GM10266 (cell line): ENCODE measurements around the gene LINC00305.
A peak's percentile ranks its signal among the peaks of the same experiment; 100 is the strongest.

Source experiments
- DNase-seq: peaks from one replicate; pipeline ENCODE4 v3.0.0; 2012; ENCODE audit errors: extremely low spot score
- TF ChIP-seq, protein P1 (sequence below): IDR thresholded peaks from 2 replicates; pipeline ENCODE4 v1.5.1; 2012; ENCODE audit warnings: mild to moderate bottlenecking, low read depth; ENCODE audit not compliant: control insufficient read depth, insufficient read depth; ENCODE audit errors: missing control alignments

Gene LINC00305

DNA sequence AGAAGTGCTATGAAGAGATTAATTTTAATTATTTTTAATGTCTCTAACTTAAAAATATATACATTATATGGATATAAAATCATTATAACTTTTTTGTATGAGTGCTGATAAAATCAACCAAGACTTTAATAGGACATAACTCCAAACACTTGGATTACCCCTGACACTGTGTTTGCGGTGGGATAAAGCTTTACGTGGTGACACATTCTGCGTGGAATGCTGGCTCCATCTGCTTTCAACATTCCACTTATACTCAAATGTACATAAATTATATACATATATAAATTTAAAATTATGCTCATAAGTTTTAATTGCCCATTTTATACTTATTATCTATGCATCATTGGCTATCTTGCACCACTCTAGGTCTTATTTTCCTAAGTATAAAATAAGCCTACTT is 30.5 kb downstream of the LINC00305 start:
- TF ChIP-seq, protein P1, sequence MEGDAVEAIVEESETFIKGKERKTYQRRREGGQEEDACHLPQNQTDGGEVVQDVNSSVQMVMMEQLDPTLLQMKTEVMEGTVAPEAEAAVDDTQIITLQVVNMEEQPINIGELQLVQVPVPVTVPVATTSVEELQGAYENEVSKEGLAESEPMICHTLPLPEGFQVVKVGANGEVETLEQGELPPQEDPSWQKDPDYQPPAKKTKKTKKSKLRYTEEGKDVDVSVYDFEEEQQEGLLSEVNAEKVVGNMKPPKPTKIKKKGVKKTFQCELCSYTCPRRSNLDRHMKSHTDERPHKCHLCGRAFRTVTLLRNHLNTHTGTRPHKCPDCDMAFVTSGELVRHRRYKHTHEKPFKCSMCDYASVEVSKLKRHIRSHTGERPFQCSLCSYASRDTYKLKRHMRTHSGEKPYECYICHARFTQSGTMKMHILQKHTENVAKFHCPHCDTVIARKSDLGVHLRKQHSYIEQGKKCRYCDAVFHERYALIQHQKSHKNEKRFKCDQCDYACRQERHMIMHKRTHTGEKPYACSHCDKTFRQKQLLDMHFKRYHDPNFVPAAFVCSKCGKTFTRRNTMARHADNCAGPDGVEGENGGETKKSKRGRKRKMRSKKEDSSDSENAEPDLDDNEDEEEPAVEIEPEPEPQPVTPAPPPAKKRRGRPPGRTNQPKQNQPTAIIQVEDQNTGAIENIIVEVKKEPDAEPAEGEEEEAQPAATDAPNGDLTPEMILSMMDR, result no peak
- DNase-seq, result no peak

DNA sequence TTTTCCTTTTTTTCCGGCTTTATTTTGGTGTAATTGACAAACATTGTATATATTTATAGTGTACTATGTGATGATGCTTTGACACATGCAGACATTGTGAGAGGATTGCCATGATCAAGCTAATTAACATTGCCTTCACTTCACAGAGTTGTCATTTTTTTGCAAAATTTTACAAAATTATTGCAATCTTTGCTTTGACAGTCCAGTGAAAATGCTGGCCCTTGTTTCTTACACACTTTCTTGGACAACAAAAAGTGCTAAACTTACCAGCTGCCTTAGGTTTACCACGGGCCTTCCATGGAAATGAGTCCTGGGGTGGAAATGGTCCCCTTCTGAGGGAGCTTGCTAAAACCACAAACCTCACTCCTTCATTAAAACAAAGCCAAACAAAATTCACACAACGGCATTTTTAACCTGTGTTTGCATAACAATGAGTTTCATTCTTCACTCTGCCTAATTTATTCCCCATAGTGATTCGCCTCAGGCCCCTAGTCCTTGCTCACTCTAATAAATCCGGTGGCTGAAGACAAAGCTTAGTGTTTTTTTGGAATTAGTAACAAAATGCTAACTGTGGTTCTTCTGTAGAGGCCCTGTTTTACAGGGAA is 32.2 kb downstream of the LINC00305 start:
- TF ChIP-seq, protein P1, result no peak
- no peak for DNase-seq

DNA sequence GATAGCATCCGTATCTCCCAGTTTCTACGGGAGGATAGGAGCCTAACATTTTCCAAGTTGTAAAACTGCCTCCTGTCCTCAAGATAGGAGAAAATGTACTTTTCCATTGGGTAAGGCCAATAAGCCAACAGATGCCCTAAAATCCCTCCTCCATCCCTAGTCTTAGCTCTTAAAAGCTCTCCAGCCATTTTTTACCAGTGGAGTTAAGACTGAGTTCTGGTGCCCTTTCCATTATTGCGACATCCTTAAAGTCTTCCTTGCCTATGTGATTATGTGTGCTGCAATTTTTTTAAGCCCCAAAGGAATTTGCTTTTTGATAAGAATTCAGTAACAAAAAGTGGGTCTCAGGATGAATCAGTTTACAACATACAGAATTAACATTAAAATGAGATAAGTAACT is 33.0 kb downstream of the LINC00305 start:
- TF ChIP-seq, protein P1, result no peak
- DNase-seq, result no peak

DNA sequence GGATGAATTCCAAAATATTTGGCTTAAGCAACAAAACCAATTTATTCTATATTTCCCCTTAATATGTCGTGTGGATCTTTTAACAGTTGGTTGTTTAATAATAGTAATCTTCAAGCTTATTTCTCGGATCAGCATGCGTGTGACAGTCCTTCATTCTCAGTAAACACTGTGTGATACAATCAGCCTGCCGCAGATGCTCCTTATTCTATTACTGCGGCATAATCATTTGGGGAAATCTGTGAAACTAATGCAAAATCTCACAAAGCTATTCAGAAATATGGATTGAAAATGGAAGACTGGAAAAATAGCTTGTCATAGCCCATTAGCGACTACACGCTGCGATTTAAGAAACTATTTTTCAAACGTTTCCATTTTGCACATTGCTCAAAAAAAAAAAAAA is 36.9 kb downstream of the LINC00305 start:
- no peak for DNase-seq
- TF ChIP-seq, protein P1, result no peak

DNA sequence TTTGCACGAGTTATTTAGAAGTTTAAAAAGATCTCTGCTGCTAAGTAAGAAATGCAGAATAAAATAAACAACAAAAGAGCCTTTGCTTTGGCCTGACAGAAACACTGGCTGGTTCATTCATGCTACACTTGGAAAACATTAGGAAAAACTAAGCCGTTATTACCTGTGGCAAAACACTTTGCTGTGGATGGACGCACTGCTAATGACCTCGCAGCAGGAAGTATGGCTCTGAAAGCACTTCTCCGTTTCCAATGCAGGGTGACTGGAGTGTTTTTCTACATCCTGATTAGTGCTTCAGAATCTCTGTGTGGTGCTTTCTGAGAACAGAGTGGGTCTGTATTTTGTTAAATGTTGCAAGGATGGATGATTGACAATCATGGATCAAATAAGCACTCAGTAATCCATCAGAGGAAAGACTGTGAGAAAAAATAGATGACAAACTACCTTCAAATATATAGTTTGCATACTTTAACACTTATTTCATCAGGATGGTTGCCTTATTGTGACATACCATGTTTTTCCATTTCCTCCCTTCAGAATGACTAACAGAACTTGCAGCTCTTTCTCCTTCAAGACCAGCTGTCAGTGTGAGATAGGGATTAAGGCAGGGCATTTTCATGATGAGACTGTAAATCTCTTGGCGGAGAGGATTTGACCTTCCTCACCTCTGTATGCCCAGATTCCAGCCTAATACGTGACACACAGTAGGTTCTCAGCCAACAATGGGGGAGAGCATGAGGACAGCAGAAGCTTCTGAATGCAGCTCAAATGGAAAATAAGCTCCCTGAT is 38.0 kb downstream of the LINC00305 start:
- no peak for DNase-seq
- TF ChIP-seq, protein P1, result no peak

DNA sequence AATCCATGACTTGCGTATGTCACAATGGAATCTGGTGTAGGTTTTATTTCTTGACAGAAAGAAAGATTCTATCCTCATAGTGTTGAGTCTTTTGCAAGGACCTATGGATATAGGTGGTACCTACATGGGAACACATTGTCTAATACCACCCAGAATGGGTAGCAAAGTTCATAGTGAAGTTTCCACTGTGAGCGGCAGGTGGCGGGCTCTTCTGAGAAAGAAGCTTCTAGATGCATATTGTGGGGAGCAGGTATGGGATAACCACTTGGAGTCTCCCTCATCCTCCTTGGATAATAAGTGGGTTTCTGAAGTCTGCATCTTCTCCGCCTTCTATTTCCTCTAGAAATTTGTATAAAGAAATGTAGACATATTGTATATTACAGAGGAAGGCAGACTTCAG is 44.9 kb downstream of the LINC00305 start:
- DNase-seq, result no peak
- TF ChIP-seq, protein P1, result no peak

DNA sequence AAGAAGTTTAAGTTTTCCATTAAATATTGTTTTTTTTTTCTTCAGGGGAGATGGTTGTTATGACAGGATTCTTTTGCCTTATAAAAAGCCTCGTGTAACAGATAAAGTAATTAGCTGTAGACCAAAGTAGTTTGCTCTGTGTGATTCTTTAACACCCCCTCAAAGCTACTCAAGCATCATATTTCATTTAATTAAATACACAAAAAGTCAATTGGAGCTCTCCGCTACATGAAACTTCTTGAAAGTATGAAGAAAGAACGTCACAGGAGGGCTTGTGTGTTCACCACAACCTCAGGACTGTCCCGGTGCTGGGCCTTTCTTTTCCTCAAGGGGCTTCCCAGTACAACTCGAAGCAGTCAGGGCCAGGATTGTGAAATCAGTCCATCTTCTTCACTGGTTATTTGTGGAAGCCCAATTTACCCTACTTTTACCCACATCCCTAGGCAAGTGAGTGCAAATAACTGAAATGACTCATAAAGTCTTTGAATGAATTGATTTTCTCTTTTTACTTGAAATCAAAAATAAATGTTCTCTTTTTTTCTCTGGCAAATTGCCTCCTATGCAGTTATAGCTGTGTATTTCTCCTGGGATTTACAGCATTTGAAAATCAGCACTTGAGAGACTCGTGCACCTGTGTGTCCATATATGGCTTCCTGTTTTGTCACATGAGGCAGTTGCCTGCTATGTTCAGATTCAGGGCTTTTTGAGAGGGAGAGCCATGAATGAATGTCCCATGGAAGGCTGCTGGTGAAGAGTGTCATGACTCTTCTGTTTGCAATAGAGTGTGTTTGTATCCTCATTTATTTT is 48.6 kb downstream of the LINC00305 start:
- peak; percentile 17 for DNase-seq
- TF ChIP-seq, protein P1, result no peak
